Mammary epithelial cell (primary cell): ENCODE measurements around the gene RARA.

ENCODE experiments used
- CTCF ChIP-seq, 2 donors: IDR thresholded peaks in 1 of 2; conservative IDR thresholded peaks in 1 of 2; 2 replicates each; pipeline ENCODE4 v1.5.1; 2011 to 2012; ENCODE audit warnings: inconsistent platforms in 2 of 2, low read length in 2 of 2, mild to moderate bottlenecking in 2 of 2, control low read depth in 1 of 2, low read depth in 1 of 2; ENCODE audit not compliant: insufficient read depth in 1 of 2; ENCODE audit errors: extremely low read depth in 1 of 2
- EZH2 ChIP-seq: IDR thresholded peaks from 2 replicates; pipeline ENCODE4 v1.6.1; 2012; ENCODE audit warnings: low read length, inconsistent platforms, borderline replicate concordance

GRCh38 chr17:40281663-40282062, 27.3 kb upstream of the RARA start:
- no peak for TF ChIP-seq CTCF (conservative IDR thresholded peaks at IDR 0.05 in 1 of 2, IDR thresholded peaks at IDR 0.05 in 1 of 2; ENCODE audit: extremely low read depth in 1 of 2, insufficient read depth in 1 of 2, low read depth in 1 of 2, low read length in 2 of 2)
- TF ChIP-seq EZH2: no peak
